Liver (tissue), 9 donors: Measurements from ENCODE around the gene SNX15. TPM values are rescaled to one million over a fixed set of nuclear protein-coding genes. Genes with fewer than 3 reads are reported as not detected.

ENCODE experiments used
- DNase-seq: peaks from one replicate; pipeline ENCODE4 v3.0.0-alpha.2; 2017; ENCODE audit warnings: low spot score
- H3K27ac ChIP-seq, 2 donors: one replicate each; pipeline ENCODE4 v1.7.0; 2013; ENCODE audit warnings: inconsistent platforms in 2 of 2, low read length in 2 of 2, control low read depth in 1 of 2, low read depth in 1 of 2, mild to moderate bottlenecking in 1 of 2
- H3K27me3 ChIP-seq, 4 donors: one replicate each; pipeline versions ENCODE4 v1.6.1 to v1.7.0; 2013; ENCODE audit warnings: low read length in 3 of 4, inconsistent platforms in 1 of 4, mild to moderate bottlenecking in 1 of 4, moderate library complexity in 1 of 4; ENCODE audit not compliant: control insufficient read depth in 4 of 4, insufficient read depth in 4 of 4
- H3K36me3 ChIP-seq, 4 donors: one replicate each; pipeline versions ENCODE4 v1.6.1 to v1.7.0; 2013; ENCODE audit warnings: low read length in 3 of 4, mild to moderate bottlenecking in 3 of 4, low read depth in 1 of 4, moderate library complexity in 1 of 4; ENCODE audit not compliant: control insufficient read depth in 4 of 4, insufficient read depth in 3 of 4
- H3K4me1 ChIP-seq, 4 donors: one replicate each; pipeline versions ENCODE4 v1.6.1 to v1.7.0; 2013; ENCODE audit warnings: low read length in 3 of 4, mild to moderate bottlenecking in 3 of 4, moderate library complexity in 1 of 4; ENCODE audit not compliant: control insufficient read depth in 4 of 4, insufficient read depth in 4 of 4
- H3K4me3 ChIP-seq, 3 donors: one replicate each; pipeline versions ENCODE4 v1.6.1 to v1.7.0; 2013; ENCODE audit warnings: low read length in 3 of 3, control low read depth in 1 of 3, low read depth in 1 of 3, mild to moderate bottlenecking in 1 of 3
- H3K9ac ChIP-seq, 2 donors: one replicate each; pipeline ENCODE4 v1.7.0; 2013; ENCODE audit warnings: low read length in 2 of 2, mild to moderate bottlenecking in 2 of 2, moderate library complexity in 2 of 2, control low read depth in 1 of 2, low read depth in 1 of 2
- H3K9me3 ChIP-seq, 4 donors: one replicate each; pipeline versions ENCODE4 v1.6.1 to v1.7.0; 2013; ENCODE audit warnings: low read length in 3 of 4; ENCODE audit not compliant: control insufficient read depth in 4 of 4
- EGR1 ChIP-seq, 2 donors: IDR thresholded peaks; 2 replicates each; pipeline ENCODE4 v1.6.1; 2016 to 2018; ENCODE audit warnings: antibody characterized with exemption in 2 of 2, low read depth in 2 of 2
- GABPA ChIP-seq, 2 donors: IDR thresholded peaks in 1 of 2; conservative IDR thresholded peaks in 1 of 2; 2 replicates each; pipeline ENCODE4 v1.6.1; 2016; ENCODE audit warnings: antibody characterized with exemption in 2 of 2, mild to moderate bottlenecking in 1 of 2, moderate library complexity in 1 of 2
- JUND ChIP-seq, 2 donors: IDR thresholded peaks; 2 replicates each; pipeline ENCODE4 v1.6.1; 2016; ENCODE audit warnings: antibody characterized with exemption in 2 of 2
- NR2F2 ChIP-seq: IDR thresholded peaks from 2 replicates; pipeline ENCODE4 v1.6.1; 2016; ENCODE audit warnings: antibody characterized with exemption
- RXRA ChIP-seq, 2 donors: IDR thresholded peaks; 2 replicates each; pipeline ENCODE4 v1.6.1; 2017 to 2018; ENCODE audit warnings: antibody characterized with exemption in 2 of 2, mild to moderate bottlenecking in 1 of 2
- SP1 ChIP-seq: IDR thresholded peaks from 2 replicates; pipeline ENCODE4 v1.6.1; 2018; ENCODE audit warnings: antibody characterized with exemption, mild to moderate bottlenecking
- WGBS: extraction: QIAGEN DNeasy Blood & Tissue Kit; methylation state at CpG from one replicate; pipeline ENCODE4 v1.1.7; 2013; 5-methylcytosine and 5-hydroxymethylcytosine counted together
- polyA plus RNA-seq, 2 donors: library from polyadenylated mRNA; stranded (reverse) in 1 of 2; unstranded in 1 of 2; fragments of 200-250 nt in 1 of 2; fragments of >200 nt in 1 of 2; fragmentation: Nextera tagmentation in 1 of 2; extraction: Ambion mirVana in 1 of 2; gene quantifications; one replicate each; pipeline versions ENCODE4 v1.2.1 to v1.2.3, GENCODE V29; 2013 to 2015
- total RNA-seq, 2 donors: library from RNA; depleted of rRNA; stranded (reverse); fragments of >200 nt; gene quantifications; one replicate each; pipeline ENCODE4 v1.2.3, GENCODE V29; 2014
- TF ChIP-seq, protein P1 (sequence below): IDR thresholded peaks from 2 replicates; pipeline ENCODE4 v1.6.1; 2016; ENCODE audit warnings: antibody characterized with exemption
- TF ChIP-seq, protein P2 (sequence below): fragments of 150-350 bp; IDR thresholded peaks from 2 replicates; pipeline ENCODE4 v1.5.1; 2017; ENCODE audit warnings: improper control_type of control experiment, low read depth, low read length; ENCODE audit not compliant: missing input control
- TF ChIP-seq, protein P3 (sequence below): IDR thresholded peaks from 2 replicates; pipeline ENCODE4 v1.6.1; 2016; ENCODE audit warnings: antibody characterized with exemption
- TF ChIP-seq, protein P4 (sequence below): IDR thresholded peaks from 2 replicates; pipeline ENCODE4 v1.6.1; 2016; ENCODE audit warnings: antibody characterized with exemption
- donor health status: healthy.
- donor health status: healthy.
- donor health status: healthy.
- donor health status: healthy.
- donor health status: healthy.

The SNX15 gene
- total and polyA plus RNA-seq, 4 donors = 4.5 to 7.2 (median 5.7) TPM

DNA sequence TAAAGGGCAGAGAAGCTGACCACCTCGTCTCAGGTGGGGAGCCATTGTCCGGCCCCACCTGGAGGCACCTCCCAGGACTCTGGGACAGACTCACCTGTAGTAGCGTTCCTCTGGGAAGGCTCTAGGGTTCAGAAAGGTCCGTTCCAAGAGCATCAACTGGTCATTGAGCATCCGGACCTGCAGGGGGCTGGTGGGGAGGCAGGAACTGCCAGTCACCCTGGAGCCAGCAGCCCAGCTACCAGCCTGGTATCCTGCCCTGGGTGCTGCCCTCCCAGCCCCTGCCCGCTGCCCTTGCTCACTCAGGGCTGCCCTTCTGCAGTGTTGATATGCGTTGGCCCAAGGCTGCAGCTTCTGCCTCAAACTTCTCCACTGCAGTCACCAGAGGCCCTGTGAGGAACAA is 18.5 kb downstream of the SNX15 start:
- Histone ChIP-seq H3K4me1 (peaks cover 4 to 12% (median 5%) of the 10 kb centered on the region in 4 donors), H3K9ac (no peak overlapping the region), H3K27ac (no peak overlapping the region), H3K36me3 (peaks cover 0 to 5% (median 2%) of the 10 kb centered on the region in 4 donors), H3K27me3 (no peaks in the 10 kb centered on the region), H3K9me3 (no peaks in the 10 kb centered on the region), H3K4me3 (no peak overlapping the region)
- TF ChIP-seq, protein P1, sequence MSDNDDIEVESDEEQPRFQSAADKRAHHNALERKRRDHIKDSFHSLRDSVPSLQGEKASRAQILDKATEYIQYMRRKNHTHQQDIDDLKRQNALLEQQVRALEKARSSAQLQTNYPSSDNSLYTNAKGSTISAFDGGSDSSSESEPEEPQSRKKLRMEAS = no peak
- TF ChIP-seq EGR1 (IDR thresholded peaks at IDR 0.05; ENCODE audit: low read depth in 2 of 2) (no peak), NR2F2 (no peak), SP1 (no peak), JUND (IDR thresholded peaks at IDR 0.05) (no peak), GABPA (IDR thresholded peaks at IDR 0.05 in 1 of 2, conservative IDR thresholded peaks at IDR 0.05 in 1 of 2) (no peak), RXRA (IDR thresholded peaks at IDR 0.05) (no peak)
- TF ChIP-seq, protein P2, sequence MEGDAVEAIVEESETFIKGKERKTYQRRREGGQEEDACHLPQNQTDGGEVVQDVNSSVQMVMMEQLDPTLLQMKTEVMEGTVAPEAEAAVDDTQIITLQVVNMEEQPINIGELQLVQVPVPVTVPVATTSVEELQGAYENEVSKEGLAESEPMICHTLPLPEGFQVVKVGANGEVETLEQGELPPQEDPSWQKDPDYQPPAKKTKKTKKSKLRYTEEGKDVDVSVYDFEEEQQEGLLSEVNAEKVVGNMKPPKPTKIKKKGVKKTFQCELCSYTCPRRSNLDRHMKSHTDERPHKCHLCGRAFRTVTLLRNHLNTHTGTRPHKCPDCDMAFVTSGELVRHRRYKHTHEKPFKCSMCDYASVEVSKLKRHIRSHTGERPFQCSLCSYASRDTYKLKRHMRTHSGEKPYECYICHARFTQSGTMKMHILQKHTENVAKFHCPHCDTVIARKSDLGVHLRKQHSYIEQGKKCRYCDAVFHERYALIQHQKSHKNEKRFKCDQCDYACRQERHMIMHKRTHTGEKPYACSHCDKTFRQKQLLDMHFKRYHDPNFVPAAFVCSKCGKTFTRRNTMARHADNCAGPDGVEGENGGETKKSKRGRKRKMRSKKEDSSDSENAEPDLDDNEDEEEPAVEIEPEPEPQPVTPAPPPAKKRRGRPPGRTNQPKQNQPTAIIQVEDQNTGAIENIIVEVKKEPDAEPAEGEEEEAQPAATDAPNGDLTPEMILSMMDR = no peak
- TF ChIP-seq, protein P3, sequence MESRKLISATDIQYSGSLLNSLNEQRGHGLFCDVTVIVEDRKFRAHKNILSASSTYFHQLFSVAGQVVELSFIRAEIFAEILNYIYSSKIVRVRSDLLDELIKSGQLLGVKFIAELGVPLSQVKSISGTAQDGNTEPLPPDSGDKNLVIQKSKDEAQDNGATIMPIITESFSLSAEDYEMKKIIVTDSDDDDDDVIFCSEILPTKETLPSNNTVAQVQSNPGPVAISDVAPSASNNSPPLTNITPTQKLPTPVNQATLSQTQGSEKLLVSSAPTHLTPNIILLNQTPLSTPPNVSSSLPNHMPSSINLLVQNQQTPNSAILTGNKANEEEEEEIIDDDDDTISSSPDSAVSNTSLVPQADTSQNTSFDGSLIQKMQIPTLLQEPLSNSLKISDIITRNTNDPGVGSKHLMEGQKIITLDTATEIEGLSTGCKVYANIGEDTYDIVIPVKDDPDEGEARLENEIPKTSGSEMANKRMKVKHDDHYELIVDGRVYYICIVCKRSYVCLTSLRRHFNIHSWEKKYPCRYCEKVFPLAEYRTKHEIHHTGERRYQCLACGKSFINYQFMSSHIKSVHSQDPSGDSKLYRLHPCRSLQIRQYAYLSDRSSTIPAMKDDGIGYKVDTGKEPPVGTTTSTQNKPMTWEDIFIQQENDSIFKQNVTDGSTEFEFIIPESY = no peak
- WGBS = 95% methylated on average over 7 of the region's 7 CpGs
- no peak for DNase-seq

DNA sequence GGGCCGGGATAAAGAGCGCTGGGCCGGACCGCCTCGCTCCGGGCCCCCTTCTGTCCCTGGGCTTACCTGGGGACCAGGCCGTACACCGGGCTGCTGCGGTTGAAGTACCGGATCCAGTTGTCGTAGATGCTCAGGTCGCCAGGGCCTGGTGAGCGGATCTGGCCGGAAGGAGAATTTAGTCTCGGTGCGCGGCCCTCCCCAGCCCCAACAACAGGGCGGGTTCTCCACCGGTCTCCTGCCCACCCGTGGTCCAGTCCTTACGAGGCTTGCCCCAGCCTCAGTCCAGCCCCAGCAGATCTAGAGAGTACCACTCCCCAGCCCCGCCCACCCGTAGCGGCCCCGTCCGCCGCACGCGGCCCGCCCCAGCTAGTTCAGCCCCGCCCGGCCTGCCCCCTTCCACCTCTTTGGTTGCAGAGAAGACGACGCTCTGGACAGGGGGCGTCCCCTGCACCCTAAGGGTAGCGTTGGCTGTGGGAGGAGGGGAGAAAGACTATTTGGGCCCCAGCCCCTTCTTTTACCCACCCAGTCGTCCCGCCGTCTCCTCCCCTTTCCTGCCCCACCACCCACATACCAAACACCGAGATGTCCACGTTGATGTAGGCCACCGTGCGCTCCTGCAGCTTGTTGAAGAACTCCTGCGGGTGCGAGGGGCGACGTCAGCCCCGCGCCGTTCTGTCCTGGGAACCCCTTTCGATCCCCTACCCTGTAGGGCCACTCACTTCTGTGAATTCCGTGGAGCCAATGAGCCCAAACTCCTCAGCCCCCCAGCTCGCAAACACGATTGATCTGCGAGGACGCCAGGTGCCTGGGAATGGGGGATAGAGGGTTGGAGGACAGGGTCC is 20.6 kb downstream of the SNX15 start:
- DNase-seq = no peak
- TF ChIP-seq, protein P4, sequence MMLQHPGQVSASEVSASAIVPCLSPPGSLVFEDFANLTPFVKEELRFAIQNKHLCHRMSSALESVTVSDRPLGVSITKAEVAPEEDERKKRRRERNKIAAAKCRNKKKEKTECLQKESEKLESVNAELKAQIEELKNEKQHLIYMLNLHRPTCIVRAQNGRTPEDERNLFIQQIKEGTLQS = no peak
- TF ChIP-seq, protein P2 = no peak
- TF ChIP-seq, protein P1 = no peak
- TF ChIP-seq SP1 (no peak), GABPA (IDR thresholded peaks at IDR 0.05 in 1 of 2, conservative IDR thresholded peaks at IDR 0.05 in 1 of 2) (no peak)

More for the DNA sequence above, 20.6 kb downstream of the SNX15 start:
- peaks cover 0 to 5% (median 2%) of the 10 kb centered on the region in 4 donors for H3K36me3 ChIP-seq
- H3K4me3 ChIP-seq = peak overlapping the region in 2 of 3 donors; percentile 13 to 16
- no peak overlapping the region for H3K27ac ChIP-seq
- WGBS = 41% methylated on average over 56 of the region's 56 CpGs
- H3K9me3 ChIP-seq = no peaks in the 10 kb centered on the region
- H3K27me3 ChIP-seq = no peaks in the 10 kb centered on the region
- H3K4me1 ChIP-seq = peaks cover 0 to 7% (median 1%) of the 10 kb centered on the region in 4 donors
- no peak overlapping the region for H3K9ac ChIP-seq
